AG09319 (cell line): Measurements from ENCODE around the gene YPEL3.

ENCODE experiments used
- DNase-seq: peaks from one replicate; pipeline ENCODE4 v3.0.0-alpha.2; 2010; ENCODE audit warnings: low read depth; ENCODE audit errors: extremely low read depth
- CTCF ChIP-seq: IDR thresholded peaks from 2 replicates; pipeline ENCODE4 v1.5.1; 2011; ENCODE audit warnings: low read depth, mild to moderate bottlenecking, inconsistent platforms, low read length, moderate library complexity

The YPEL3 gene

GRCh38 chr16:30110661-30111060 lies 14.6 kb upstream of the YPEL3 start:
- TF ChIP-seq CTCF, result no peak
- DNase-seq, result no peak

GRCh38 chr16:30108059-30108850 lies 12.2 kb upstream of the YPEL3 start:
- DNase-seq, result no peak
- TF ChIP-seq CTCF, result no peak

- no peak for TF ChIP-seq CTCF
- no peak for DNase-seq
Observed at GRCh38 chr16:30104492-30104891, 8.5 kb upstream of the YPEL3 start.

- no peak for DNase-seq
- TF ChIP-seq CTCF, result no peak
Observed at GRCh38 chr16:30104090-30104489, 8.1 kb upstream of the YPEL3 start.

- no peak for DNase-seq
- no peak for TF ChIP-seq CTCF
Observed at GRCh38 chr16:30096862-30097563, 1.0 kb upstream of the YPEL3 start.

GRCh38 chr16:30095166-30096078 lies 591 bp downstream of the YPEL3 start:
- no peak for DNase-seq

More at GRCh38 chr16:30095166-30096078, 591 bp downstream of the YPEL3 start:
- no peak for TF ChIP-seq CTCF
